GM18873 (cell line): Measurements from ENCODE around the gene MYBPC2.
A peak's percentile ranks its signal among the peaks of the same experiment; 100 is the strongest.

Experiments
- ATAC-seq: cut with Tn5 transposase; IDR thresholded peaks from one replicate; pipeline ENCODE4 v1.9.1; 2021; ENCODE audit warnings: mild to moderate bottlenecking, moderate library complexity, moderate number of reproducible peaks; ENCODE audit not compliant: unreplicated experiment, low FRiP score

MYBPC2 gene

DNA sequence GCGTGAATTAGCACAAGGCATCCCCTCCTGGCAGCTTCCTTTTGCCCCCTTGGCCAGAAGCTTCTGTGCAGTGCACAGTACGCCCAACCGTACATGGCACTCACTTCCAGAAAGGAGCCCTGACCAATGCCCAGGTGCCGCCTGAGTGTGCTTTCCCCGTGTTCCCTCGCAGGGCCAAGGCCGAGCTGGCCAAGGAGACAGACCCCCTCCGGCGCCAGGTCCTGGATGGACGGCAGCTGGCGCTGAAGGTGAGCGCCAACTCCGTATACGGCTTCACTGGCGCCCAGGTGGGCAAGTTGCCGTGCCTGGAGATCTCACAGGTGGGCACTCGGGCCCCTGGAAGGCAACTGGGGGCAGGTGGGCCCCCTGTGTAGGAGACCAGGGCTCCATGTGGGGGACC is 23.3 kb upstream of the MYBPC2 start:
- ATAC-seq = no peak

DNA sequence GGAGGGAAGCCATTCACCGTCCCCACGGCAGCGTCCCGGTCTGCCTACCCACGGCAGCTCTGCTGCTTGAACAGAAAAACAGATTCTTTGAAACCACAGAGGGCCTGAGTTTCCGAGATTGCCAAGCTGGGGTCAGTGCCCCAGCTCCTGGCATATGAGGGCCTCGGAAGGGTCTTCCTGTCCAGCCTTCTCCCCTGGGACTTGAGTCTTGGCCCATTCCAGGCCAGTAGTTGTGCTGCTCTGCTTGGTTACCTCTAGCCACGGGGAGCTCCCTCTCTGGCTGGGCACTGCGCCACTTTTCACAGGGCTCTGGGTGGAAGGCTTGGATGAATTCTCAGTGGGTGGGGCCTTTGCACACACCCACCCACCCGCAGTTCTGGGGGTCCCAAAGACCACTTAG is 22.6 kb upstream of the MYBPC2 start:
- no peak for ATAC-seq

DNA sequence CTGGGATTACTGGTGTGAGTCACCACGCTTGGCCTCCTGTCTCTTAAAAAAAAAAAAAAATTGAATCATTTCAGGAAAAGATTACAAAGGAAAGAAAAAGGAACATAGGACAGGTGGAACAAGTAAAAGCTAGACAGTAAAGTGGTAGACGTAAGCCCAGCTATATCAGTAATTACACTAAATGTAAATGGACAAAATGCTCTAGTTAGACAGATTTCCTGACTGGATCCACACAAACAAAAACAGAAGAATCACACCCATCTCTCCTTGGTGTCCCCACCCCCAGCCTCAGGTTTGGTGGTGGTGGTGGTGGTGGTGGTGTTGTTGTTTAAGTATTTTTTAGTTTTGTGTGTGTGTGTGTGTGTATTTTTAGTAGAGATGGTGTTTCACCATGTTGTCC is 20.3 kb upstream of the MYBPC2 start:
- no peak for ATAC-seq

DNA sequence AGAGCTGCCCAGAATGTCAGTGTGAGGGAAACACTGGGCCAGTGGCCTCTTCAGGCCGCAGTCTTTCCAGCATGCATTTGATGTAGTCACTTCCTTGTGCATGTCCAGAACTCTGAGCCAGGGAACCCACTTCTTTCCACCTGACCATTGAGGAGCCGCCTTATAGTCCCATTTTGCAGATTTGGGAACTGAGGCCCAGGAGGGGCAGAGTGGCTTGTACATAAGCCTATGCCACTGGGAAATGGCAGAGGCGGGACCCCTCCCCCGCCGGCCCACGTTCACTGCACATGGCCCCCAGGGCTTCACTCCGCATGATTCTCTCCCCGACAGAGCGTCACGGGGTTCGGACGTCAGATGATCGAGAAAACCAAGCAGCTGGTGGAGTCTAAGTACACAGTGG is 19.6 kb upstream of the MYBPC2 start:
- ATAC-seq = no peak

DNA sequence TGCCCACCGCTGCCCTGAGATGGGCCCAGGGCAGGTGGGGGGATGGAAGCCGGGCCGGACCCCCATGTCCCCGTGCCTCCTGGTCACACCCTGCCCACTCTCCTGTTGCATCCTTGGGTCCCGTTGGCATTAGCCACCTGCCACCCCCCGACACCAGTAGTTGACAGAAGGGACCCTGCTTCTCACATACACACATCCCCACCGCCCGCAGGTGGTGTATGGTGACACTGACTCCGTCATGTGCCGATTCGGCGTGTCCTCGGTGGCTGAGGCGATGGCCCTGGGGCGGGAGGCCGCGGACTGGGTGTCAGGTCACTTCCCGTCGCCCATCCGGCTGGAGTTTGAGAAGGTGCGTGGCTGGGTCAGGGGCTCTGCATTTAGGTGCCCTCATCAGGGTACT is 19.2 kb upstream of the MYBPC2 start:
- ATAC-seq = no peak

DNA sequence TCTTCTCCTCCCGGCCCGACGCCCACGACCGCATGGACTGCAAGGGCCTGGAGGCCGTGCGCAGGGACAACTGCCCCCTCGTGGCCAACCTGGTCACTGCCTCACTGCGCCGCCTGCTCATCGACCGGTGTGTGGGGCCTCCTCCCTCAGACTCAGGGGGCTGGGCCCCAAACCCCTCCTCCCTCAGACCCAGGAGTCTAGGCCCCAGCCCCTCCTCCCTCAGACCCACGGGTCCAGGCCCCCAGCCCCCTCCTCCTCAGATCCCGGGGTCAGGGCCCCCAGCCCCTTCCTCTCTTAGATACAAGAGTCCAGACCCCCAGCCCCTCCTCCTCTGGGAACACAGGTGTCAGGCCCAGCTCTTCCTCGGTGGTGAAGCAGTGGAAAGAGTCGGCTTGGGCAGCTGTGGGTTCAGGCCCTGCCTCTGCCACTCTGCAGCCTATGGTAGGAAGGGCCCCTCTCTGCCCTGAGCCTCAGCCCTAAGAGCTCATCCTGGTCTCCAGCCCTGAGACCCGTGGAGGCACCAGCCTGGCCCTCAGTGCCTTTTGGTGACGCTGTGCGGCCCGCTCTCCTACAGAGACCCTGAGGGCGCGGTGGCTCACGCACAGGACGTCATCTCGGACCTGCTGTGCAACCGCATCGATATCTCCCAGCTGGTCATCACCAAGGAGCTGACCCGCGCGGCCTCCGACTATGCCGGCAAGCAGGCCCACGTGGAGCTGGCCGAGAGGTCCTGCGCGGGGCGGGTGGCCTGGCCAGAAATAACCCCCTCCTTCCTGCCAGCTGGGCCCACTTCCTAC is 17.6 kb upstream of the MYBPC2 start:
- ATAC-seq = no peak

DNA sequence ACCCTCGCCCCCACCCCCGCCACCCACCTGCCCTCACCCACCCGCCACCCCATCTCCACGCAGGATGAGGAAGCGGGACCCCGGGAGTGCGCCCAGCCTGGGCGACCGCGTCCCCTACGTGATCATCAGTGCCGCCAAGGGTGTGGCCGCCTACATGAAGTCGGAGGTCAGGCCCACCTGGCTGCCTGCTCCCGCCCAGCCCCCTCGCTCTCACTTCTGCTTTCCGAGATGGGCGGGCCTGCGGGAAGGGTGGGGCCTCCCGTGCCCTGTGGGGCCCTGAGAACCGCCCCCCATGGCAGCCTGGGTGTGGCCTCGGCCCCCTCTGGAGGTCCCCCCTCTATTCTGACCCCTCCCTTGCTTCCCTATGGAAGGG is 17.0 kb upstream of the MYBPC2 start:
- peak; percentile 38 for ATAC-seq

DNA sequence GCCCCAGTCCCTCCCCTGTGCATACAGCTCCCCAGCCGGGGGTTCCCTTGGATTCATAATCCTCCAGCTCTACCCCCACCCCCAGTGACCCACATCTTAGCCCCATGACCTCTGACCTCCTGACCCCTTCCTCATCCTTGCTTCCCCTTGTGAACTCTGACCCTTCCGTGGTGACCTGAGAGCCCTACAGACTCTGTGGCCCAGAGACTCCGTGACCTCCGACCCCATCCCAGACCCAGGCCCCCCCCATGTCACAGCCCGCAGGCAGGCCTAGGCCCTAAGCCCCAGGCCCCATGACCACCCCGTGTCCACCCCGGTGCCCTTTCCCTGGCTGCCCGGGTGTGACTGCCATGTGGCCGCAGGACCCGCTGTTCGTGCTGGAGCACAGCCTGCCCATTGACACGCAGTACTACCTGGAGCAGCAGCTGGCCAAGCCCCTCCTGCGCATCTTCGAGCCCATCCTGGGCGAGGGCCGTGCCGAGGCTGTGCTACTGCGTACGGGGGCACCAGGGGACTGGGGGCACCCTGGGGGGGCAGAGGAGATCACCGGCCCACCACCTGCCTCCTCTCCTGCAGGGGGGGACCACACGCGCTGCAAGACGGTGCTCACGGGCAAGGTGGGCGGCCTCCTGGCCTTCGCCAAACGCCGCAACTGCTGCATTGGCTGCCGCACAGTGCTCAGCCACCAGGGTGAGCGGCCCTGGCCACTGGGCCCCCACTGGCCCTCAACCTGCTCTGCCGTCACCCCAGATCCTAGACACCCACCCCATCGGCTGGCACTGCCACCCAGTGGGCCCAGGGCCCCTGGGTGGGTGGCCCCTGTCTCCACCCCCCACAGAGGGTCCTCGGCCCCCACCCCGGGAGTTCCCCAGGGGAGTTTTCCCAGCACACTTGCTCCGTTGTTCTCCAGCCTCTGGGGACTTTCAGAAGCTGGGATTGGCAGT is 16.4 kb upstream of the MYBPC2 start:
- ATAC-seq = no peak

DNA sequence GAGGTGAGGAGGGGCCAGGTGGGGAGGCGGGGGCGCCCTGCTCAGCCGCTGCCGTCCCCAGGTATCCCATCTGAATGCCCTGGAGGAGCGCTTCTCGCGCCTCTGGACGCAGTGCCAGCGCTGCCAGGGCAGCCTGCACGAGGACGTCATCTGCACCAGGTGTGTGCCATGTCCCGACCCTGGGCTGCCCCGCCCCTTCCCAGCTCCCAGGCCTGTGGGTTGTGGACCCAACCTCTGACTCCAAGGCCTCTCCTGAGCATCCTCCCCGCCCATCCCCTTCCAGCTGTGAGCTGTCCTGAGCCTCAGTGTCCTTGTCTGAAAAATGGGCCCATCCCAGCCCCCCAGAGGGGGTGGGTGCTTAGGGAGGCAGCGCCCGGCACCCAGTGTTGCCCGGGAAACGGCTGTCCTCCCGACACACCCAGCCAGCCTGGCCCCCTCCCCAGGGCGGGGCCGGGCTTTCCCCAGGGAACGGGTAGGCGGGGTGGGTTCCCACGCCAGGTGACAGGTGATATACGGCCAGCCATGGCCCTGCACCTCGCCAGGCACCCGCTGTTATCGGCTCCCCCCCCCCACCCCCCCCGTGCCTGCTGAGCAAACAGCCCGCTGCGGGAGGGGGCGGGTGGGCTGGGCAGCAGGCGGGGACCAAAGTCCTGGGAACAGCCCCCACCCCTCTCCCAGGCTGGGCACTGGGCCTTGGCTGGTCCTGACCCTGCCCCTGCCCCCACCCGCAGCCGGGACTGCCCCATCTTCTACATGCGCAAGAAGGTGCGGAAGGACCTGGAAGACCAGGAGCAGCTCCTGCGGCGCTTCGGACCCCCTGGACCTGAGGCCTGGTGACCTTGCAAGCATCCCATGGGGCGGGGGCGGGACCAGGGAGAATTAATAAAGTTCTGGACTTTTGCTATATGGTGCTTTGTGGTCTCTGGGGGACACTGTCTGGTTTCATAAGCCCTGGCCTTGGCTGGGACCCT is 15.3 kb upstream of the MYBPC2 start:
- no peak for ATAC-seq

DNA sequence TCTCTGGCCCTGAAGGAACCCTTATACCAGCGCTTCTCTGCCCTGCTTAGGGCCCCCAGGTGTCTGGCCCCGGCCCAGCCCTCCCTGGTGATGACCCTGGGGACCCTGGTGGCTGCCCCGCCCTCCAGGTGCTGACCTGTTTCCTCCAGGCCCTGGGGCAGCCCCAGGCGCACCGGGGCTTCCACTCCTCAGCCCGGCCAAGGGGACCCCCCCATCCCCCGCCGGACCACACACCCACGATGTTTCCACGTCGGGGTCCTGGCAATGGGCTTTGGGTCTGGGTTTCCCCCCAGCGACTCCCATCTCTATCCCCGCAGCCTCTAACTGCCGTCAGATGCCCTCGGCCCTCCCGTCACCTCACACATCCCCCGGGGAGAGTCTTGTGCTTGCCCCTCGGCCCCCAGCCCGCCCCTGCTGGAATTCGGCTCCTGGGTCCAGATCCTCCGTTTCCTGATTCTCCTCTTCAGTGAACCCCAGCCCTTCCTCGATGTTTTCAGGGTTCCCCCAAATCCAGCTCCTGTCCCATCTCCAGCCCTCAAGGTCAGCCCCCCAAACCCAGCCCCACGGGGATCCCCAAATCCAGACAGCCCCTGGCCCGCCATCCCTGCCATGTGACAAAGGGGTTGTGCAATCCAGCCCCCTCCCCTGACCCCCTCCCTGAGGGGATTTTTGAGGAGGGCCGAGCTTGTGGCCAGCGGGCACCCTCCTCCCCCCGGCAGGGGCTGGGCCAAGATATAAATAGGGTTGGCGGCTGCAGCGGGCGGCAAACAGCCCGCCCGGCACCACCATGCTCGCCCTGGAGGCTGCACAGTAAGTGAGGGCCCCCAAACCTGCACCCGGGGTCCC is 14.3 kb upstream of the MYBPC2 start, which contains the start of gene SPIB:
Gene SPIB (plus strand): TSS at position 763 of the 846 bp plus-strand sequence. CDS start 25 bp downstream, at position 788.
- ATAC-seq = no peak

DNA sequence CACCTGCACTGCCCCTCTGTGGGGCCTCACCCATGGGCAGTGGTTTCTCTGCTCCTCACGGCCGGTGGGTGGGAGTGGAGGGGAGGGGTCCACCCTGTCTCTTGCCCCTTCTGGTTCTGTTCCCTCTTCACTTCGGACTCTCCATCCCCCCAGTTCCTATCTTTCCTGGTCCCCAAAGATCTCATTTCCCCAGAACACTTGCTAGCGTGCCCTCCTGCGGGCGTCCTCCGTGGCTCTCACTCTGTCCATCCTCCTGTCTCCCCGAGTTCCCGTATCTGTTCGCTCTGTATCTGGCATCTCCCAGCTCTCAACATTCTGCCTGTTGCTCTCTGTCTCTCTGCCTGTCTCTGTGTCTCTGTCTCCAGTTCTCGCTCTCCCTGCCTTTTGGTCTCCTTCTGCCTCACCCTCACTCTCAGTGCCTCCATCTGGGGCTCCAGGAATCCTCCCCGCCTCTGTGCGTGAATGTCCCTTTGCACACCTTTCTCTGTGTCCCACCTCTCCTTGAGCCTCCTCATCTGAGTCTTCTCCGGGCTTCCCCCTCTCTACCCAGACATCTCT is 13.6 kb upstream of the MYBPC2 start:
- ATAC-seq = no peak

DNA sequence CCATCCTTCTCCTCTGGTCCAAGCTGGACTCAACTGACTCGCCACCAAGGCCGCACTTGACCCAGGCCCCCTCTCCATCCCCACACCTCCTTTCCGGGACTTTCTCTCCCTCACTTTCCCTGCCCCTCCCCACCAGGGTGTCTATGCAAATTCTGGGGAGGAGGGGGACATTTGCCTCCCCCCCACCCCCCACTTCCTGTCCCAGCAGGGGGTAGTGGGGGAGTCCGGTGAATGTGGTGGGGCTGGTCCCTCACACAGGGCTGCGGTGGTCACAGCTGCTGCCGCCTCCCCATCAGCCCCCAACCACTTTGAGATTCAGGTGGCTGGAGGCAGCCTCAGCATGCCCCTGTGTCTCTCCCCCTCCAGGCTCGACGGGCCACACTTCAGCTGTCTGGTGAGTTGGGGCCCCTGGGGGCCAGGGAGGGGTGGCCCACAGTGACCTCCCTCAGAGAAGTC is 13.1 kb upstream of the MYBPC2 start:
- no peak for ATAC-seq

DNA sequence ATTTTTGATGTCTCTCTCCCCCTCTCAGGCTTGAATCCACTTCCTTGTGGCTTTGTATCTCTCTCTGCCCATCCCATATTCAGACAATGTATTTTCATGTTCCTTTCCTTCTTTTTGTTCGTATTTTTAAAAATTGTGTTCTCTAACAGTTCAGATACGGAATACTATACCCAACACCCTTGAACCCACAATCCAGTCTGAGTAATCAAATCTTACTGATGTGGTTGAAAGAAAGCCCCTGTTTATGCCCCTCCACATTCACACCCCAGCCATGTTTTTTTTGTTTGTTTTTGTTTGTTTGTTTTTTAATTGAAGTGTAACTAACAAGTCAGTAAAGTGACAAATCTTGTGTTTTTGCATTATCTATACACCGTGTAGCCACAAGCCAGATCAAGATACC is 12.6 kb upstream of the MYBPC2 start:
- no peak for ATAC-seq

DNA sequence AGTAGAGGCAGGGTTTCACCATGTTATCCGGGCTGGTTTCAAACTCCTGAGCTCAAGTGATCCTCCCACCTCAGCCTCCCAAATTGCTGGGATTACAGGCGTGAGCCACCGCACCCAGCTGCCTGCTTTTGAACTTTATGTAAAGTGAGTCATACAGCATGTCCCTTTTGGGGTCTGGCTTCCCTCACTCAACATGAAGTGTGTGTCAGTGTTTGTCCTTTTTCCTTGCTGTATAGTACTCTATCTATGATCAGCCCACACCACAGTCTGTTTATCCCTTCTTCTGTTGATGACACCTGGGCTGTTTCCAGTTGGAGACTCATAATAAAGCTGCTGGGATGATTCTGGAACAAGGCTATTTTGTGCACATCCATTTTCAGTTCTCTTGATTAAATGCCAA is 11.9 kb upstream of the MYBPC2 start:
- no peak for ATAC-seq

DNA sequence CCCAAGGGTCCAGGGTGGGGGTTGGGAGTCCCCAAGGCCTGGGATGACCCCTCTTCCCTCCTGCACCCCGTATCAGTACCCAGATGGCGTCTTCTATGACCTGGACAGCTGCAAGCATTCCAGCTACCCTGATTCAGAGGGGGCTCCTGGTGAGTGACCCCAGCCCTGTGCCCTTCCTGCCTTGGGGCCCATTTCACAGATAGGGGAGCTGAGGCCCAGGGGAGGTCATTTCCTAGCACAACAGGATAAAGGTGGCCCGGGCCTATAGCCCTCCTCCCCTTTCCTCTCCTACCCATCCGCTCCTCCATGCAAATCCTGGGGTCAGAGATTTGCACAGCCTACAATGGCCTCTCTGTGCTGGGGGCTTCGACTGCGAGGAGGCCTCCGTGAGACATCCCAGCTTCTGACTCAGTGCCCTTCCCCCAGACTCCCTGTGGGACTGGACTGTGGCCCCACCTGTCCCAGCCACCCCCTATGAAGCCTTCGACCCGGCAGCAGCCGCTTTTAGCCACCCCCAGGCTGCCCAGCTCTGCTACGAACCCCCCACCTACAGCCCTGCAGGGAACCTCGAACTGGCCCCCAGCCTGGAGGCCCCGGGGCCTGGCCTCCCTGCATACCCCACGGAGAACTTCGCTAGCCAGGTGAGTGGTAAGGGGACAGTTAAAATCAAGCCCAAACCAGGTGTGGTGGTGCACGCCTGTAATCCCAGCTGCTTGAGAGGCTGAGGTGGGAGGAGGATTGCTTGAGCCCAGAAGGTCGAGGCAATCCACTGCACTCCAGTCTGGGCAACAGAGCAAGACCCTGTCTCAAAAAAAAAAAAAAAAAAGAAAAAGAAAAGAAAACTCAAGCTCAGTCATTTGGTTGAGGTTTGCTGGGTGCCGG is 10.1 kb upstream of the MYBPC2 start:
- no peak for ATAC-seq

DNA sequence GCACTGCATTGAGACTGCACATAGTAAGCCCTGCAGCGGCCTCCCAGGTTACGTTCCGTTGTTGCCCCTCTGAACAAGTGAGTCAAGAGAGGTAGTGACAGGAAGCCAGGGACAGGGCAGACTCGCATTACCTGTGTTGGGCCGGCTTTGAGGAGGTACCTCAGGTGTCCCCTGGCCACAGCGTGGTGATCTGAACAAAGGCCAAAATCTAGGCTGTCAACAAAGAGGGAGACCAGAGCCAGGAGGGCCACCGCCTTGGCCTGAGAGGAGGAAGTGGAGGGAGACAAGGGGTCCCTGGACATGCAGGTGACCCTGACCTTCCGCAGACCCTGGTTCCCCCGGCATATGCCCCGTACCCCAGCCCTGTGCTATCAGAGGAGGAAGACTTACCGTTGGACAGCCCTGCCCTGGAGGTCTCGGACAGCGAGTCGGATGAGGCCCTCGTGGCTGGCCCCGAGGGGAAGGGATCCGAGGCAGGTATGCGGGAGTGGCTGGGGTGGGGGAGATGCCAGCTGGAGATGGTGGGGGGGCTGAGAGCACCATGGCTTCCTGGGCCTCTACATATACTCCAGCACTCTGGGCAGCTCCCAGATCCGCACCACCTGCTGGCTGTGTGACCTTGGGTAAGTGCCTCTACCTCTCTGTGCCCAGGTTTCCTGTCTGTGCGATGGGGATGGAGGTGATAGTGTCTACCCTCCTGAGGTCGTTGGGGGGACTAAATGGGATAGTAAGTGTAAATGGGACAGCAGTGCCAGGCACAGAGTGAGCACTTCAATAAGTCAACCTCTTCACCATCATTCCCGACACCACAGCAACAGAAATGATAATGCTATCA is 9.2 kb upstream of the MYBPC2 start:
- no peak for ATAC-seq

DNA sequence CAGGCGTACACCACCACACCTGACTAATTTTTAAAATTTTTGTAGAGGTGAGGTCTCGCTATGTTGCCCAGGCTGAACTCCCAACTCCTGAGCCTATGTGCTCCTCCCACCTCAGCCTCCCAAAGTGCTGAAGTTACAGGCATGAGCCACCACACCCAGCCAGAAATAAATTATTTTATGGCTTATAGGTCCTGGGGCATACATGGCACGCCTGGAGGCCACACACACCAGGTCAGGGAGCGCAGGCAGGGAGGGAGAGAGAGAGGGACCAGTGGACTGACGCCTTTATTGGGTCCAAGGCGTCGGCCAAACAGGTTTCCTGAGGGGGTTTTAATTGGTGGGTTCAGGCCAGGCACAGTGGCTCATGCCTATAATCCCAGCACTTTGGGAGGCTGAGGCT is 7.1 kb upstream of the MYBPC2 start:
- ATAC-seq = no peak
